22Rv1 (cell line): ENCODE measurements around the gene SEMA4F.
"Not testable (repeated sequence)": the region's sequence is repeated elsewhere in the genome, so short reads cannot be mapped to it uniquely, and the experiment has no call there.

ENCODE experiments used
- H3K27ac ChIP-seq: fragments of 450-650 bp; 2 replicates; pipeline ENCODE4 v1.5.1; 2017
- CTCF ChIP-seq: fragments of 450-650 bp; IDR thresholded peaks from 2 replicates; pipeline ENCODE4 v1.5.1; 2017; ENCODE audit warnings: mild to moderate bottlenecking
- ZFX ChIP-seq: fragments of 450-650 bp; IDR thresholded peaks from 2 replicates; pipeline ENCODE4 v1.6.1; 2017; ENCODE audit warnings: antibody characterized with exemption, borderline replicate concordance

Gene SEMA4F

GRCh38 chr2:74625658-74626425 lies 28.2 kb upstream of the SEMA4F start:
- TF ChIP-seq ZFX (no peak), CTCF (no peak)
- no peak overlapping the region for H3K27ac ChIP-seq

- no peak for TF ChIP-seq CTCF
- no peak for TF ChIP-seq ZFX
- H3K27ac ChIP-seq, result no peak overlapping the region
Observed at GRCh38 chr2:74628538-74629105, 25.4 kb upstream of the SEMA4F start.

- not testable (repeated sequence) for H3K27ac ChIP-seq
Observed at GRCh38 chr2:74630454-74630853, 23.6 kb upstream of the SEMA4F start.

- H3K27ac ChIP-seq, result no peak overlapping the region
- no peak for TF ChIP-seq ZFX
- TF ChIP-seq CTCF, result no peak
Observed at GRCh38 chr2:74632209-74632938, 21.7 kb upstream of the SEMA4F start.

- TF ChIP-seq CTCF, result no peak
- TF ChIP-seq ZFX, result no peak
- H3K27ac ChIP-seq, result no peak overlapping the region
Observed at GRCh38 chr2:74632939-74633312, 21.1 kb upstream of the SEMA4F start.

- no peak for TF ChIP-seq ZFX
- TF ChIP-seq CTCF, result no peak
- H3K27ac ChIP-seq, result no peak overlapping the region
Observed at GRCh38 chr2:74639550-74639949, 14.5 kb upstream of the SEMA4F start.

GRCh38 chr2:74645344-74645743 lies 8.7 kb upstream of the SEMA4F start:
- H3K27ac ChIP-seq, result no peak overlapping the region
- TF ChIP-seq CTCF, result no peak
